ENCODE results near the gene BMX. TPM values are rescaled to one million over a fixed set of nuclear protein-coding genes. Genes with fewer than 3 reads are reported as not detected.

Gene BMX
- total RNA-seq, 1 donor from 2014 or later = 68.9 TPM

GRCh38 chrX:15567886-15568616, 67.4 kb downstream of the BMX start:
- peak in 1 of 2 donors; percentile 27 for DNase-seq (ENCODE audit: low read depth in 2 of 2)

GRCh38 chrX:15570145-15570544, 69.5 kb downstream of the BMX start:
- no peak for DNase-seq (ENCODE audit: low read depth in 2 of 2)

DNA sequence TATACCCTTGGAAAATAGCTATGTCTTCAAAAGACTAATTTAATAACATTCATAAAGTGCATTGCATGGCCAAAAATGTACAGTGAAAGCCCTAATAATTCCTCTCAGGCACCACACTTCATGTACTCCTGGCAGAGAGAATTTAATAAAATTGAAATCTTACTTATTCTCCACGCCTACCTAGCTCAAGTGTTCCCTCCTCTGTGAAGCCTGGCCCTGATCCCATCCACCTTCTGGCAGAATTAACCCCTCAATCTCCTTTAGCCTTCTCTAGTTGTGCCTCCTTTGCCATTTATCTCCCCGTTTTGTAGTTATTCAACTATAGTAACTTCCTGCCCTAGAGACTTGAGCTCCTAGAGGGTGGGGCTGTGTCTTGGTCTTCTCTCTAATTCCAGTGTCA, 73.4 kb downstream of the BMX start:
- DNase-seq (ENCODE audit: low read depth in 2 of 2) = no peak

- peak in 1 of 2 donors; percentile 34 for DNase-seq (ENCODE audit: low read depth in 2 of 2)
Measured at GRCh38 chrX:15576019-15576418, 75.4 kb downstream of the BMX start.

GRCh38 chrX:15579778-15580747, 79.5 kb downstream of the BMX start:
- peak; percentile 32 to 74 for DNase-seq (ENCODE audit: low read depth in 2 of 2)

DNA sequence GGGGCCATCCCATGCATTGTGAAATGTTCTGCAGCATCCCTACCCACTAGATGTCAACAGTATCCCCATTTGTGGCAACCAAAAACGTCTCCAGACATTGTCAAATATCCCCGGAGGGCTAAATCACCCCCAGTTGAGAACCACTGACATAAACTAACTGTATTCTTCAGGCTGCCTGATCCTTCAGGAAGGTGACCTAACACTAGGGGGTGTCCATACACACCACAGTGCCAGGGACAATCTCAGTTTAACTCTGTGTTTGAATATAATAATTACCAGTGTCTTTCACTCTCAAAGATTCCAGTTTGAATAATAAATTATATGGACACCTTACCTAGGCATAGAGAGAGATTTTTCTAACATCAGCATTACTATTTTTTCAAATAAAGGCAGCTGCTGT, 93.8 kb downstream of the BMX start:
- DNase-seq (ENCODE audit: low read depth in 2 of 2) = no peak

DNA sequence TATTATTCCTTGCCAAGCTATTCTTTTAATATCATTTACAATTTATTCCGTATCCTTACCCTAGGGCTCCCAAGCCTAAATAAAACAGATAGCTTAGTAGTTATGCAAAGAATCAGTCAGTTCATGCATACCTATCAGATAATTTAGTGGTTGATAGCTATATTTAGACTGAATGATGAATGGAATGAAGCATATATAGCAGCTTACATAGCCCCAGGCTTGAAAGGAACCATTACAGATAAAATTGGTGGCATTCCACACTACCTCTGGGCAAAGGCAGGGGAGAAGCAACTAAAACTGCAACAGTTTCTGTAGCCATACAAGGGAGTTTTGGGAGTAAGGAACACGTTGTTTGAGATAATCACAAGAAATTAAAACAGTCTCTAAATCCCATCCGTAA, 97.4 kb downstream of the BMX start:
- no peak for DNase-seq (ENCODE audit: low read depth in 2 of 2)

- DNase-seq (ENCODE audit: low read depth in 2 of 2) = no peak
Measured at GRCh38 chrX:15599461-15599860, 98.9 kb downstream of the BMX start.

DNA sequence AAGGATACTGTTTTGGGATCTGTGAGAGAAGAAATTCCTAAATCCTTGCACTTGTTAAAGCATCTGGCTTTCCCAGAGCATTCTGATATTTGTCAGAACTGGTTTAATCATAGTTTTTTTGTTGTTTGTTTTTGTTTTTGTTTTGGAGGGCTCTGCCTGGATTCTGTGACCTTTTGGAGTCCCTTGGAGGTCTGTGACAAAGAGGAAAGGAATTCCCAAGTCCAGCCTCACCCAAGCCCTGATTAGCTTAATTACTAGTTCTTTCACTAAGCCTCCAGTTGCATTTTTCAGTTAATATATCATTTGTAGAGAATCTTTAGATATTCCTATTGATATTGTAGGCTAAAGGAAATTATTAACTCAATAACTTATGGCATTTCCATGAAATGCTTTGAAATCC, 99.4 kb downstream of the BMX start:
- DNase-seq (ENCODE audit: low read depth in 2 of 2) = no peak

GRCh38 chrX:15600745-15601144, 100.1 kb downstream of the BMX start, which contains the start of gene ACE2:
Gene ACE2 (minus strand): TSS chrX:15600960. CDS start chrX:15600911, 49 bp downstream.
- no peak for DNase-seq (ENCODE audit: low read depth in 2 of 2)

DNA sequence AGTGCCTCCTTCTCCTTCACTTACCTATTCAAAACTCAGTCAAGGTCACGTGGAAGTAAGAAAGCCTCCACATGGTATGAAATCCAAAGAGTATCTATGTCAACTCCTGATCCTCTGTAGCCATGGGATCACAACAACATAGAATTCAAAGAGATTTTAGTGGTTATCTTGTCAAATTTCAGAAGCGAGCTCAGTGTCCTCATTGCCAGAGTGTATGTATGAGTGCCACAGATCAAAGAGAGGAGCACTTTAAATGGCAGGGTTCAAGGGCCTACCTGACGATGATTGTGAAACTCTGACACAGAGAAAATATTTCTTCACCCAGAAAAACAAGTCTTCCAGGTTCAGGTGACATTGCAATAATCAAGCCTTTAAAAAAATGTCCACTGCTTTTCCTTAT, 101.3 kb downstream of the BMX start:
- DNase-seq (ENCODE audit: low read depth in 2 of 2) = no peak

DNA sequence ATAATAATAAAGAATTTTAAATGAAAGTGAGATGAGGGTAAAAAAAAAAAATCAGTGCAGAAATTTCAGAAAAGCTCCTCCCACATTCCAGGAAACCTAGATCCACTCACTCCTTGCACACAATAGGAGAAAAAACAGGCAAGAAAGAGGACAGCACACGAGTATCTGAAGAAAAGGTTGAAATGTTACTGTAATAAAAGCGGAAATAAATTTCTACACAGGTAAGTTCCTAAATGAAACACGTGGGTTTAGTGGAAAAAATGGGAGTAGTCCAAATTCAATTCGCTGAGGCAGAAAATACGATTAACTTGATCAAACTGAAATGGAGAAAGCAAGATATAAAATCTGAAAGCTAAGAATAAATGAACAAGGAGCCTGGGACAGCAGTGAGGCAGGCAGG, 102.2 kb downstream of the BMX start:
- DNase-seq (ENCODE audit: low read depth in 2 of 2) = no peak

- no peak for DNase-seq (ENCODE audit: low read depth in 2 of 2)
Measured at GRCh38 chrX:15605226-15605625, 104.6 kb downstream of the BMX start.

Other genes starting within 250 kb of the BMX start
- 2.9 and 4.1 TPM in 2 replicates for gene ASB9, start 230.7 kb upstream of the BMX start, total RNA-seq
- under 0.01 TPM in 1 of 2 replicates, not detected in the other for gene ASB11, start 185.2 kb upstream of the BMX start, total RNA-seq
- gene PIGA, start 165.3 kb upstream of the BMX start, total RNA-seq = 7.6 and 8.2 TPM in 2 replicates
- gene VEGFD, start 116.4 kb upstream of the BMX start, total RNA-seq = 0.26 and 0.51 TPM in 2 replicates
- 98.9 and 117 TPM in 2 replicates for gene PIR, start 7.5 kb upstream of the BMX start, total RNA-seq
- gene ACE2, start 100.2 kb downstream of the BMX start, total RNA-seq = not detected in 2 replicates
- gene CLTRN, start 164.0 kb downstream of the BMX start, total RNA-seq = under 0.01 TPM in 1 of 2 replicates, not detected in the other
- 1.5 and 1.9 TPM in 2 replicates for gene CA5B, start 237.5 kb downstream of the BMX start, total RNA-seq

Measured in dermis microvascular lymphatic vessel endothelial cell (primary cell).